H1 (cell line): ENCODE results near the gene GET3. TPM values are rescaled to one million over a fixed set of nuclear protein-coding genes. Genes with fewer than 3 reads are reported as not detected.

ENCODE experiments used
- CHD7 ChIP-seq: fragments of 300-600 bp; sonication (generic); IDR thresholded peaks from 2 replicates; pipeline ENCODE4 v1.7.1; 2012; ENCODE audit warnings: low read length, moderate library complexity, mild to moderate bottlenecking, inconsistent platforms; ENCODE audit not compliant: insufficient replicate concordance
- CTCF ChIP-seq, 3 experiments: IDR thresholded peaks; 1 replicate in 2 of 3; 2 replicates in 1 of 3; pipeline versions ENCODE4 v1.5.1 to v1.6.1; 2011; ENCODE audit warnings: low read length in 3 of 3, mild to moderate bottlenecking in 3 of 3, inconsistent platforms in 2 of 3, low read depth in 1 of 3, moderate library complexity in 1 of 3; ENCODE audit not compliant: insufficient read depth in 1 of 3; ENCODE audit errors: control extremely low read depth in 1 of 3
- NRF1 ChIP-seq: IDR thresholded peaks from 2 replicates; pipeline ENCODE4 v1.6.1; 2011; ENCODE audit warnings: mild to moderate bottlenecking, low read depth, low read length, improper control_type of control experiment
- SP2 ChIP-seq: IDR thresholded peaks from 2 replicates; pipeline ENCODE4 v1.6.1; 2012; ENCODE audit warnings: mild to moderate bottlenecking, low read length, inconsistent platforms
- polyA plus RNA-seq, 7 experiments: library from polyadenylated mRNA; depleted of rRNA in 3 of 7; stranded (reverse) in 5 of 7; unstranded in 2 of 7; fragments of >200 nt in 5 of 7; fragments of 200-250 nt in 2 of 7; gene quantifications; 1 replicate in 5 of 7; 2 replicates in 1 of 7; 4 replicates in 1 of 7; pipeline versions ENCODE4 v1.2.1 to v1.2.3, GENCODE V29; 2011 to 2013; ENCODE audit warnings: missing spikeins in 2 of 7, mixed read lengths in 2 of 7
- total RNA-seq: library from RNA; stranded (reverse); fragmentation: NEBNext Ultra II Directional; extraction: Animal tissue kit (Norgen Biotek cat#: 25700); gene quantifications from 2 replicates; pipeline ENCODE4 v1.2.1, GENCODE V29; 2021

Gene GET3
- total and polyA plus RNA-seq, 2 of the 8 experiments (the other 6 are each of a cell fraction or from before 2014, with no cell fraction given) = 105 to 297 TPM

GRCh38 chr19:12715929-12716328 lies 21.4 kb upstream of the GET3 start (continued):
- no peak for TF ChIP-seq CTCF (IDR thresholded peaks at IDR 0.05; ENCODE audit: control extremely low read depth in 1 of 3, insufficient read depth in 1 of 3, low read depth in 1 of 3, low read length in 3 of 3)
- TF ChIP-seq CHD7 = no peak
- no peak for TF ChIP-seq SP2
- no peak for TF ChIP-seq NRF1
